HEK293T (cell line): ENCODE measurements around the gene C16orf90.

Experiments
- CTCF ChIA-PET: fragments of 350-600 bp; formaldehyde crosslinking; extraction: SDS; loops from one replicate; lab custom pipeline; 2021; ENCODE audit warnings: antibody characterized with exemption, inconsistent platforms; lab: Yijun Ruan, JAX
- POLR2A ChIA-PET: fragments of 350-600 bp; formaldehyde crosslinking; extraction: SDS; loops from one replicate; lab custom pipeline; 2020; ENCODE audit warnings: antibody characterized with exemption, inconsistent platforms; lab: Yijun Ruan, JAX
- DNase-seq: peaks from one replicate; pipeline ENCODE4 v3.0.0; 2012; ENCODE audit warnings: mixed read lengths; ENCODE audit errors: extremely low spot score
- ARNT ChIP-seq: fragments of 450-650 bp; IDR thresholded peaks from 2 replicates; pipeline ENCODE4 v1.6.1; 2017; ENCODE audit warnings: mild to moderate bottlenecking
- BHLHE40 ChIP-seq: fragments of 450-650 bp; IDR thresholded peaks from 2 replicates; pipeline ENCODE4 v1.6.1; 2016; ENCODE audit warnings: mild to moderate bottlenecking, moderate library complexity, borderline replicate concordance
- CTBP1 ChIP-seq: fragments of 450-650 bp; IDR thresholded peaks from 2 replicates; pipeline ENCODE4 v1.6.1; 2016; ENCODE audit warnings: borderline replicate concordance
- ELF4 ChIP-seq: fragments of 450-650 bp; IDR thresholded peaks from 2 replicates; pipeline ENCODE4 v1.6.1; 2017; ENCODE audit warnings: antibody characterized with exemption
- FOXA1 ChIP-seq: fragments of 450-650 bp; IDR thresholded peaks from 2 replicates; pipeline ENCODE4 v1.6.1; 2016; ENCODE audit warnings: mild to moderate bottlenecking
- FOXK2 ChIP-seq: fragments of 450-650 bp; IDR thresholded peaks from 2 replicates; pipeline ENCODE4 v1.6.1; 2016; ENCODE audit warnings: mild to moderate bottlenecking
- FOXM1 ChIP-seq: fragments of 450-650 bp; IDR thresholded peaks from 2 replicates; pipeline ENCODE4 v1.6.1; 2017; ENCODE audit warnings: mild to moderate bottlenecking, borderline replicate concordance
- HDGF ChIP-seq: fragments of 450-650 bp; IDR thresholded peaks from 2 replicates; pipeline ENCODE4 v1.6.1; 2017; ENCODE audit warnings: antibody characterized with exemption, borderline replicate concordance
- L3MBTL2 ChIP-seq: fragments of 450-650 bp; conservative IDR thresholded peaks from 2 replicates; pipeline ENCODE4 v1.6.1; 2016; ENCODE audit warnings: mild to moderate bottlenecking
- LEF1 ChIP-seq: fragments of 450-650 bp; IDR thresholded peaks from 2 replicates; pipeline ENCODE4 v1.6.1; 2017; ENCODE audit warnings: mild to moderate bottlenecking, borderline replicate concordance
- NFRKB ChIP-seq: fragments of 450-650 bp; IDR thresholded peaks from 2 replicates; pipeline ENCODE4 v1.6.1; 2016; ENCODE audit warnings: mild to moderate bottlenecking, moderate library complexity
- SP1 ChIP-seq: fragments of 450-650 bp; IDR thresholded peaks from 2 replicates; pipeline ENCODE4 v1.6.1; 2017
- SUZ12 ChIP-seq: fragments of 450-650 bp; IDR thresholded peaks from 2 replicates; pipeline ENCODE4 v1.6.1; 2016; ENCODE audit warnings: mild to moderate bottlenecking
- TARDBP ChIP-seq: fragments of 450-650 bp; IDR thresholded peaks from 2 replicates; pipeline ENCODE4 v1.6.1; 2016
- ZNF384 ChIP-seq: fragments of 450-650 bp; IDR thresholded peaks from 2 replicates; pipeline ENCODE4 v1.6.1; 2016
- TF ChIP-seq, protein P1 (sequence below): fragments of 450-650 bp; IDR thresholded peaks from 2 replicates; pipeline ENCODE4 v1.6.1; 2016

Gene C16orf90

DNA sequence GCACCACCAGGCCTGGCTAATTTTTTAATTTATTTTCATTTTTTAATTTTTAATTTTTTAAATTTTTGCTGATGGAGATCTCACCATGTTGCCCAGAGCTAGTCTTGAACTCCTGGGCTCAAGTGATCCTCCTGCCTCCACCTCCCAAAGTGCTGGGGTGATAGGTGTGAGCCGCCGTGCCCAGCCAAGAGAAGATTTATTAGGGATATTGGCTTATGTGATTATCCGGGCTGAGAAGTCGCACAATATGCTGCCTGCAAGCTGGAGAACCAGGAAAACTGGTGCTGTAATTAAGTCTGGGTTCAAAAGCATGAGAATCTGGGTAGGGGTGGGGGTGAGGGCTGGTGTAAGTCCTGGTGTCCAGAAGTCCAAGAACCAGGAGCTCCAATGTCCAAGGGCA lies 2.5 kb upstream of the C16orf90 start:
- ChIA-PET POLR2A (no interaction called here), CTCF (no interaction called here)
- TF ChIP-seq SUZ12 (no peak), CTBP1 (no peak), HDGF (no peak), ZNF384 (no peak), ARNT (no peak), FOXA1 (no peak), ELF4 (no peak), BHLHE40 (no peak), FOXM1 (no peak), FOXK2 (no peak), NFRKB (no peak), SP1 (no peak), TARDBP (no peak), L3MBTL2 (no peak), LEF1 (no peak)
- TF ChIP-seq, protein P1, sequence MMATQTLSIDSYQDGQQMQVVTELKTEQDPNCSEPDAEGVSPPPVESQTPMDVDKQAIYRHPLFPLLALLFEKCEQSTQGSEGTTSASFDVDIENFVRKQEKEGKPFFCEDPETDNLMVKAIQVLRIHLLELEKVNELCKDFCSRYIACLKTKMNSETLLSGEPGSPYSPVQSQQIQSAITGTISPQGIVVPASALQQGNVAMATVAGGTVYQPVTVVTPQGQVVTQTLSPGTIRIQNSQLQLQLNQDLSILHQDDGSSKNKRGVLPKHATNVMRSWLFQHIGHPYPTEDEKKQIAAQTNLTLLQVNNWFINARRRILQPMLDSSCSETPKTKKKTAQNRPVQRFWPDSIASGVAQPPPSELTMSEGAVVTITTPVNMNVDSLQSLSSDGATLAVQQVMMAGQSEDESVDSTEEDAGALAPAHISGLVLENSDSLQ = no peak
- DNase-seq = no peak

DNA sequence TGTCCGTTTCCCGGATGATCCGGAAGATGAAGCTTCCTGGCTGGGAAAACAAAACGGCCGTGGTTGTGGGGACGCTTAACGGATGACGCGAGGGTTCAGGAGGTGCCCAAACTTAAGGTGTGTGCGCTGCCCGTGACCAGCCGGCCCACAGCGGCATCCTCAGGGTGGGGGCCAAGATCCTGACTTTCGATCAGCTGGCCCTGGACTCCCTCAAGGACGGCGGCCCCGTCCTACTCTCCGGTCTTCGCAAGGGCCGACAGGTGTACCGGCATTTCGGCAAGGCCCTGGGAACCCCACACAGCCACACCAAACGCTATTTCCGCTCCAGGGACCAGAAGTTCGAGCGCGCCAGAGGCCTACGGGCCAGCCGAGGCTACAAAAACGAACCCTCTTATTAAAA lies 1.1 kb upstream of the C16orf90 start:
- no peak for TF ChIP-seq LEF1
- CTCF ChIA-PET = no interaction called here
- POLR2A ChIA-PET = no interaction called here
- DNase-seq = no peak

DNA sequence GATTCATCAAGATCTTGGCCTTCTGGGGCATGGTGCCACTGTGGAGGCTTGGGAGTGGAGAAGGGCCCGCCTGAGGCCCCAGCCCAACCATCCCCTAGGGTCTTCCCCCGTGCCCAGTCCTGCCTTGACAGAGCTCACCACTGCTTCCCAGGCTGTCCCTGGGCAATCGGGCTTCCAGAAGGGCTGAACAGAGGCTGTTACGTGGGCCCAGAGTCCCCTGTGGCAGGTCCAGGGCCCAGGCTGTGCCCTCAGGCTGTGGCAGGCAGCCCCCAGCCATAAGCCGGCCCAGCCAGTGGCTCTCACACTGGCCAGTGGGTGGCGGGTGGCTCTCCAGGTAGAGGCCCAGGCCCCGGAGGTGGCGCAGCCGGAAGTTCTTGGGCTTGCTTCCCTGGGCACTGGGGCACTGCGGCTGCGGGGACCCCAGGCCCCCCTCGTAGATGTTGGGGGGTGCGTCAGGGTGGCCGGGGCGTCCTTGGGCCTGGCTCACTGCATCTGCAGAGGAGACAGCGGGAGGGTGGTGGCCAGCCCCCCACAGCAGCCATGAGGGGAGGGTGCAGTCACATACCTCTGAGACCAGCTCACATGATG lies 809 bp downstream of the C16orf90 start:
- POLR2A ChIA-PET = no interaction called here
- DNase-seq = no peak
- CTCF ChIA-PET = no interaction called here
- TF ChIP-seq LEF1 (no peak), ELF4 (no peak), ZNF384 (no peak), HDGF (no peak), NFRKB (no peak)

DNA sequence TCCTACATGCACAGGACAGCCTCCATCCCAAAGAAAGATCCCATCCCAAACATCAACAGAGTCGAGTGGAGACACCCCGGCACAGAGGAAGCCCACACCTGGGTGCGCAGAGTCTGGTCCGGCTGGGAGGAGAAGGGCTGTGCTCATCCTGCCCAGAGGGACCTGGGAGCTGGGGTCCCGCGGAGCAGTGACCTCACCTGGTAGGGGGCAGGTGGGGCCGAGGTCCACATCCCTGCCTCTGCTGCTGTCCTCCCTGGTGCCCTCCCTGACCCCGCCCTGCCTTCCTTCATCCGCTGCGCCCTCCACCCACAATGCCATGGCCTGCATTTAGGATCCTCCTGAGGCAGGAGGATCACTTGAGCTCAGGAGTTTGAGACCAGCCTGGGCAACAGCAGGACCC lies 2.9 kb downstream of the C16orf90 start:
- ChIA-PET CTCF (no interaction called here), POLR2A (no interaction called here)
- TF ChIP-seq ARNT (no peak), ZNF384 (no peak), SP1 (no peak)
- DNase-seq = no peak

DNA sequence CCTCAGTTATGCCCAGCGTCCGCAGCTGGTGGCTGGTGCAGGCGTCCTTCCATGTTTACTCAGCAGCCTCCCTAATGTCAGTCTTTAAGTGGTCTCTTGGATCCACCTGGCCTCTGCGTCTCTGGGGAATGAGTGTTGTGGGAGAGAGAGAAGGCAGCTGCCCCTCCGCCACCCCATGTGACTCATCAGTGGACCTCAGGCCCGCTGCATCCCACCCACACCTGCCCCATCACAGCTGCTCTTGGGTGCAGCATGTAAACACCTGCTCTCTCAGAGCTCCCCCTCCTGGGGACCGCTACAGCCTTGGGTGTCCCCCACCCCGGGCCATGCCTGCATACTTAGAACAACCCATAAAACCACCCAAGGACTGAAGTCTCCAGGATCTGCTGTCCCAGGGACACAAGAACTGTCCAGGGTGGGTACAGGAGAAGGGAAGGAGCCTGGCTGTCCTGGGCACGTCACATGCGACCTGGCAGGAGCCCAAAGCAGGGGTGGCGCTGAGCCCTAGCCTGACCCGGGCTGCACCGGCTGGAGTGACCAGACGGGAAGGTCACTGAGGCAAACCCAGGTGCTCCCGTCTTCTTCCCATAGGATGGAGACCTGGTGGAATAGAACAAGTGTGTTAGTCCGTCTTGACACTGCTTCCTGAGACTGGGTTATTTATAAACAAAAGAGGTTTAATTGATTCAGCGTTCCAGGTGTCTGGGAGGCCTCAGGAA lies 4.2 kb downstream of the C16orf90 start:
- POLR2A ChIA-PET = interaction anchor here (1.0 kb wide), 1 partner anchor 357 kb away, joined by 3 read pairs; the partner anchor contains the start of gene ZNF213
- TF ChIP-seq FOXA1 (no peak), FOXM1 (no peak), LEF1 (no peak)
- CTCF ChIA-PET = interaction anchor here (0.6 kb wide), 1 partner anchor 34 kb away, joined by 3 read pairs; no protein-coding TSS in a partner anchor
- DNase-seq = no peak

DNA sequence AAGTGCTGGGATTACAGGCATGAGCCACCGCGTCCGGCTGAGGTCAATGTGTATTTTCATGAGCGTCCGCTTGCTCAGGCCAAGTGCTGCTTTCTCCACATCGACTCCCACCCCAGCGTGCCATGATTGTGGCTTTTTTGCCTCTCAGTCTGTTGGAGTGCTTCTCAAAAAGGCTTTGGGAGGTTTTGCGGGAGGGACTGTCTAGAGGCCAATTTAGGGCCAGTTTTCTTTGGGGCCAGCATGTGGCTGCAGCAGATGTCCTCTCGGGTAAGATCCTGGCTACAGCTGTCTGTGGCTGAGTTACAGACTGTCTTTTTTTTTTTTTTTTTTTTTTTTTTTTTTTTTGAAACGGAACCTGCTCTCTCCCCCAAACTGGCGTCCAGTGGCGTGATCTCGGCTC lies 6.5 kb downstream of the C16orf90 start:
- CTCF ChIA-PET = no interaction called here
- POLR2A ChIA-PET = no interaction called here

DNA sequence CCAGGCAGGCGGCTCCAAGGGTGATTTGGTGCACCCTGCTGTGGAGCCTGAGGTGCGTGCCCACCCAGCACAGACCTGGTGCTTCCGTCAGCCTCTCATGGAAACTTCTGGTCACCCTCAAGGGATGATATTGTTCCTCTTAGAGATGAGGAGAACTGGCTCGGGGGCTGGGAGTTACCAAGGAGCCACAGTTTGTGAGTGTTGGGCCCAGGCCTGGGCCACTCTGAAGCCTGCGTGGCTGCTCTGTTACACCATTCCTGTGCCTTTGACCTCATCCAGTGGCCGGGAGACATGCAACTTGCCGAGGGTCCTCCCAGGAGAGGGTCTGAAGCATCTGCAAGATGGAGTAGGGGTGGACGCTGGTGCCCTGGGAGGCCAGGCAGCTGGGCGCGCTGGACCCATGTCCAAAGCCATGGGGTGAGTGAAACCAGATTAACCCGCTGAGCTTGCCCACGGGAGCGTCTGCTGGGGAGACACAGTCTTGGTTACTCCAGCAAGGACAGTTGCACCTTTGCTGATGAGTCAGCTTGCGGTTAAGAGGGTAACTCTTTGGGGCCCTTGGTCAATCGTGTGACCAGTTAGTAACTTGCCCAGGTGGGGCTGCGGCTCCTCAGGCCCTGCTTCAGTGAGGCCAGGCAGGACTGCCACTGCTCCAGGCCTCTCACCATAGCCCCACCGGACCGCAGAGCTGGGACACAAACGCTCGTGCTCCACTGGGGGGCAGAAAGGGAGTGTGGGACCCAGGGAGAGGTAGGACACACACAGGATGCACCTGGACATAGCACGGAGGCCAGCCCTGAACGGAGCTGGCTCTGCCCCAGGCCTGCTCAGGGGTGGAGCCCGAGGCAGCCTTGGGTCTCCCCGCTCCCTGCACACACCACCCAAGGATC lies 7.5 kb downstream of the C16orf90 start:
- DNase-seq = no peak
- TF ChIP-seq L3MBTL2 (no peak), ARNT (no peak), LEF1 (no peak), TARDBP (no peak), ZNF384 (no peak), ELF4 (no peak)
- ChIA-PET CTCF (no interaction called here), POLR2A (no interaction called here)

More for the DNA sequence above, 6.5 kb downstream of the C16orf90 start:
- TF ChIP-seq FOXK2 = no peak
- TF ChIP-seq CTBP1 = no peak
- TF ChIP-seq FOXA1 = no peak
- no peak for TF ChIP-seq NFRKB
- no peak for TF ChIP-seq LEF1
- no peak for TF ChIP-seq BHLHE40
- TF ChIP-seq ELF4 = no peak
- TF ChIP-seq SUZ12 = no peak
- TF ChIP-seq, protein P1 = no peak
- no peak for TF ChIP-seq SP1
- no peak for DNase-seq
